Keratinocyte (primary cell): ENCODE results near the gene SYNDIG1.

Experiments used
- CTCF ChIP-seq, 3 experiments: IDR thresholded peaks in 1 of 3; conservative IDR thresholded peaks in 1 of 3; optimal IDR thresholded peaks in 1 of 3; 2 replicates in 2 of 3; 3 replicates in 1 of 3; pipeline versions ENCODE3 to v1.5.1; 2011; ENCODE audit warnings: low read length in 3 of 3, mild to moderate bottlenecking in 3 of 3, moderate library complexity in 2 of 3, control low read depth in 1 of 3, inconsistent platforms in 1 of 3; ENCODE audit not compliant: insufficient read depth in 2 of 3; ENCODE audit errors: extremely low read depth in 1 of 3
- EZH2 ChIP-seq: IDR thresholded peaks from one replicate; pipeline ENCODE4 v1.6.1; 2012; ENCODE audit warnings: inconsistent platforms, mild to moderate bottlenecking, low read length, moderate library complexity

- no peak for TF ChIP-seq CTCF (optimal IDR thresholded peaks at IDR 0.05 in 1 of 3, IDR thresholded peaks at IDR 0.05 in 1 of 3, conservative IDR thresholded peaks at IDR 0.05 in 1 of 3; ENCODE audit: extremely low read depth in 1 of 3, insufficient read depth in 2 of 3, low read length in 3 of 3)
- TF ChIP-seq EZH2, result no peak
Measured at GRCh38 chr20:24663496-24663895, 194.1 kb downstream of the SYNDIG1 start.
